T-helper 22 cell (primary cell): Measurements from ENCODE around the gene GATA5.

ENCODE experiments used
- DNase-seq: peaks from one replicate; pipeline ENCODE4 v3.0.0-alpha.2; 2020; ENCODE audit warnings: low read depth

The GATA5 gene, protein sequence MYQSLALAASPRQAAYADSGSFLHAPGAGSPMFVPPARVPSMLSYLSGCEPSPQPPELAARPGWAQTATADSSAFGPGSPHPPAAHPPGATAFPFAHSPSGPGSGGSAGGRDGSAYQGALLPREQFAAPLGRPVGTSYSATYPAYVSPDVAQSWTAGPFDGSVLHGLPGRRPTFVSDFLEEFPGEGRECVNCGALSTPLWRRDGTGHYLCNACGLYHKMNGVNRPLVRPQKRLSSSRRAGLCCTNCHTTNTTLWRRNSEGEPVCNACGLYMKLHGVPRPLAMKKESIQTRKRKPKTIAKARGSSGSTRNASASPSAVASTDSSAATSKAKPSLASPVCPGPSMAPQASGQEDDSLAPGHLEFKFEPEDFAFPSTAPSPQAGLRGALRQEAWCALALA

GRCh38 chr20:62475772-62476055 lies at the start of gene GATA5:
Gene GATA5, minus strand, starts transcription at chr20:62475995. Its CDS starts 474 bp downstream, at chr20:62475521.
- DNase-seq: no peak

- no peak for DNase-seq
These were observed 49.2 kb upstream of the GATA5 start for GRCh38 chr20:62525014-62525413.

DNA sequence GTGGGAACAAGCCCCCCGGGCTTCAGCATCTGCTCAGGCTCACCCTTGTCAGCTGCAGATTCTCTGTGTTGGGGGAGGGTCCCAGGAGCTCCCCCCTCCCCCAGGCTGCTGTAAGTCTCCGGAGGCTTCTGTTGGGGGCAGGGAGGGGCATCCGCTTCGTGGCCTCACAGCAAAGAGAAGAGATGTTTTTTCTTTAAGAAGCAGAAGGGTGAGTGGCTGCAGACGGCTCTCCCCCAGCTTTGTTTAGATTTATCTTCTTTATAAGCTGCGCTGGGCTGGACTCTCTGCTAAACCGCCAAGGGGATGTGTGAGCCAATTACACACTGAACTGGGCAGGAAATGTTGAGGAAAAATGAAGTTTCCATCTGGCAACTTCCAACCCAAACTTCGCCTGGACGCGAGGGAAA lies 48.7 kb upstream of the GATA5 start:
- no peak for DNase-seq

DNA sequence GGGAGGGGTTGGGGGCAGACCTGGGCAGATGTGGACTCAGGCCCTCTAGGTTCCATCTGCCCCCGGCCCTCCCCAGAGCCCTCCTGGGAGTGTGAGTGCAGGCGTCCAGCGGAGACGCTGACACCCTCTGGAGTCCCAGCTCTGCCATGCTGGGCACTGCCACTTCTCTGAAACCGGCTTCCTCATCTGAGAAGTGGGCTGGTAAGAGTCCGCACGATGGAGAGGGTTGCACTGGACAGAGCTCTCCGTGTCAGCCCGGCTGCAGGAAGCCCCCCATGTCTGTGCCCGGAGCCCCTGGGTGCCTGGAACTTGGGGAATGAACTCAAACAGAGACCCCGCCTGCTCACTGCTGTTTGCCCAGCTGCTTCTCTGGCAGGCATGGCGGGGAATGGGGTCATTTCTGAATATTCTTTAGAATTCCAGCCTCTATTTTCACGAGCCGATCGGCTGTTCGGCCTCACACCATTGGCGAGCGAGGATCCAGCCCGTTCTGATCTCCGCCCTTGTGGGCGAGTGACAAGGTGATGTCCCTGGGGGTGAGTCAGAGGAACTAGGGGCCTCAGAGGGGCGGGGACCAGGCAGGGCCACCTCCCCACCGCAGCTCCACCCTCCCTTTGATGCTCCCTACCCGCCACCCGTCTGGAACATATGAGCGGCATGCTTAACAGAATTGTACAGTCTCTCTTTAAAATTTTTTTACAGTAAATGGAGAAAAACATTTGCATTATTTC lies 47.8 kb upstream of the GATA5 start:
- no peak for DNase-seq

DNA sequence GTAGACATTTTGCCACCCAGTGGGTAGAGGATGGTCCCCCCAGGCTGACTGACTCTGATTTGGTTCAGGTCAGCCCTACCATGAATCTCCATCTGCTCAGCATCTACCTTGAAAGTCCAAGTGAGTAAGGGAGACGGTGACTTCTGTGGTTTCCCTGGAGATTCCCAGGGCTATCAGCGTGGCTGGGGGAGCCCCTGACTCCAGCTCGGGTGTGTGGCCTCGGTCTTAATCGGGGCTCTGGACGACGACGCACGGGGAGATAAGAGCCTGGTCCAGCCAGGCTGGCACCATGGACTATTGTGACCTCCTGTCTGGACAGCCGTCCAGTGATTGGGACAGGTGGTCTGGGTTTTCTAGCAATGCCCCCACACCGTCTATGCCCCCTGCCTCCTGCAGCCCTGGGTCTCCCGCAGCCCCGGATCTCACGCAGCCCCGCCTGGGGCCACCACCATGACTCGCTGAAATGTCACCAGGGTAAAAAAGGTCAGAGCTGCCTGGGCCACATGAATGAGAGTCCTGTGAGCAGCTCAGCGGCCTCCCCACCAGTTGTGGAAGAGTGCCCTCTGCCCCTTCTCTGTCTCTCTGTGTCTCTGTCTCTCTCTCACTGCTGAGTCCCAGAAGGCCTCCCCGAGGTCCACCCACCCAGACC lies 47.1 kb upstream of the GATA5 start:
- no peak for DNase-seq

DNA sequence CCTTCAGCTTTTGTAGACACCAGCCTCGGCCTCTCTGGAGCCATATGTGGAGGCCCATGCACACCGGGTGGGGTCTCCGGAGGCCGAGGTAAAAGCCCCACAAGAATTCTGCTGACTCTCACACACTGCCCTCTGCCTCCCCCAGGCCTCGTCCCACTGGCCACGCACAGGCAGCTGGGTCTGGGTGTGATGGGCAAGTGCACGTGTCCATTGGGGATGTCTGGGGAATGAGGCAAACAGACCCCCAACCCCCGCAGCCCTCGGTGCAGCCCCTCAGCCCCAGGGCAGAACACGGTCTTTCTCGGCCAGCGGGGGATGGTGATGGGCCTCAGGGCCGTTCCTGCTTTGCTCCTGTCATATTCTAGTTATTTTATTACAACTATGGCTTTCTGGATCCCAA lies 44.0 kb upstream of the GATA5 start:
- DNase-seq: no peak

DNA sequence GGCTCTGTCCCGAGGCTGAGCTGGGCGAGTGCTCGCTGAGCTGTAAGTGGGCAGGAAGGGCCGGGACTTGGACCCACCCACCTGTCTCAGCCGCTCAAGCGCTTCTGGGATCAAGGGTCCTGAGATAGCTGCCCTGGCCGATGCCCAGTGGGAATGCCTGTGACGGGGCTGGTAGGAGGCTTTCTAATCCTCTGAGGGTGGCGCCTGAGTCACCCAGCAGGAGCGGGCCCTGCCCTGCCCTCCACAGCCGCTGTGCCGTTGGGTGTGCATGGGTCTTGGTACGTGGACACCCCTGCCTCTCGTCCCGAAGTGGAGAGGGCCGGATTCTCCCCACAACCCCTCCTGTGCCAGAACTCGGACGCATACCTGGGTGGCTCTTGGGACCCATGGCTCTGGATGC lies 43.1 kb upstream of the GATA5 start:
- DNase-seq: no peak

GRCh38 chr20:62517901-62518610 lies 42.3 kb upstream of the GATA5 start:
- no peak for DNase-seq

DNA sequence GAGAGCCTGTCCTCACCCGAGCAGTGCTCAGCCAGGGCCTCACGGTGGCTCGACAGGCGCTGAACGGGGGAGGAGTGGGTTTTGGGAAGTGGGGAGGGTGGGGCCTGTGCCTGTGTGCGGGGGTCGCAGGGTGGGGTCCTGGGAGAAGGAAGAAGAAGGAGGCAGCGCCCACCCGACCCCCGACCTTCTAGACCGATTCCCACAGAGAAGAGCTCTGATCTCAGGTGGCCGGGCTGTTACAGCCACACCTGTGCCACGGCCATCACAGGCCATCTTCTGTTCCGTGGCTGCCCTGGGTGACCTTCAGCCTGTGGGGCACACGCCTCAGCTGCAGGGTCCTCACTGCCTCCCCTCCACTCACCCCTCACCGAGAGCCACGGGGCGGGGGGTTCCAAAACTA lies 41.4 kb upstream of the GATA5 start:
- no peak for DNase-seq

DNA sequence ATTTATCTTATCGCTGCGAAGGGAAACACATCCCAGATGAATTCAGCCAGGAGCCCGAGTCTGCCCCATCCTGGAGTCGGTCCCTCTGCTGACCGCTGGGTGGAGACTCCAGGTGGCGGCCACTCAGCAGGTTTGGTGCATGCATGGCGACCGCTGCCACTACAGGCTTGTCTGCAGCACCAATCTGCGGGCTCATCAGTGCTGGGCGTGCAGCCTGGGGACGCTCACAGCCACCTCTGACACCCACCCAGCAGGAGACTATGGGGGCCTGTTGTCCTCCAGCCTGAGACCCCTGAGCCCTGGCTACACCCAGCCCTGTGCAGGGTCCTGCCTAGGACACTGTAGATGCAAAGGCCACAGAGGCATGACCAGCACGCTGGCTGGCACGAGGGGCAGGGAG lies 40.5 kb upstream of the GATA5 start:
- no peak for DNase-seq

DNA sequence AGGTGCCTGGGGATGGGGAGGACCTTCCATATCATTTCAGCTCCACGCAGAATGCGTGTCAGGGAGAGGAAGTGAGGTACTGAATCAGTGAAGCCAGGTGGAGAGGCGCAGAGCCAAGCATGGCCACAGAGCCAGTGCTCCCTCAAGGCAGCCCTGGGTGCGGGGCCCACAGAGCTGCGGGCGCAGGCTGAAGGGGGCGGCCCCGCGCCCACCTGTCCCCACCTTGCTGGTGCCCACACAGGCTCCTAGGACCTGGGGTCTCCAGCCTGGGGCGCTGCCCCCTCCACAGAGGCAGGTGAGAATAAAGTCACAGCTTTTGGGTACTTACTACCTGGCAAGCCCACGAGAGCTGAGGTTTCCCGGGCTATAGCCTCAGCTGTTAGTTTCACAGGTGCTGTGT lies 40.0 kb upstream of the GATA5 start:
- DNase-seq: no peak

DNA sequence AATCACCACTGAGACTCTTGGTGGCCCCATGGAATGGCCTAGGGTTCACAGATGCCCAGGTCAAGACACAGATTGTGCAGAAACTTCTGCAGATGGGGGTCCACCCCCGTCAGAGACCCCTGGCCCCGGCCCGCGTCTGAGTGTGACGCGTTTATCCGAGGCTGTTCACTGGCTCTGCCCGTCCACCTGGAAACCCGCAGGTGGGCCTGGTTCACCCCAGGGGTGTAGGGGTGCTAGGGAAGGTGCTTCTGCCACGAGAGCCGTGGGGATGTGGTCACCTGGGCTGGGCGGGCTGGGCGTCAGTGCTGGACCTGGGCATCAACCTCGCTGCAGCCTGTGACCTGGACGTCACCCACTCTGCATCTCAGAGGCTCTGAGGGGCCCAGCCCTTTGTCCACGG lies 39.5 kb upstream of the GATA5 start:
- no peak for DNase-seq

DNA sequence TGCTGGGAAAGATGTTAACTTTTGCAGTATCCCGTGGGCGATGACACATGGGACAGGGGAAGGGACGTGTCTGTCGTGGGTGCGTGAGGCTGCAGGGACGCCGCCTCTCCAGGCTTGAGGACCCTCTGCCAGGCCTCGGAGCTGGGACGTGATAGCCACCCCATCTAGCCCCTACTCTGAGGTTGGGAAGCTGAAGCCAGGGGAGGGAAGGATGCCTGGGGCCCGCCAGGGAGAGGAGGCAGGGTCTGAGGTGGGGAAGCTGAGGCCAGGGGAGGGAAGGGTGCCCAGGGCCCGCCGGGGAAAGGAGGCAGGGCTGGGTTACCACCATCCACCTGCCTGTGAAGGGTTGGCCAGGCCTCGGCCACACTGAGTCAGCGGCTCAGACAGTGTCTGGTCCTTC lies 38.2 kb upstream of the GATA5 start:
- no peak for DNase-seq

DNA sequence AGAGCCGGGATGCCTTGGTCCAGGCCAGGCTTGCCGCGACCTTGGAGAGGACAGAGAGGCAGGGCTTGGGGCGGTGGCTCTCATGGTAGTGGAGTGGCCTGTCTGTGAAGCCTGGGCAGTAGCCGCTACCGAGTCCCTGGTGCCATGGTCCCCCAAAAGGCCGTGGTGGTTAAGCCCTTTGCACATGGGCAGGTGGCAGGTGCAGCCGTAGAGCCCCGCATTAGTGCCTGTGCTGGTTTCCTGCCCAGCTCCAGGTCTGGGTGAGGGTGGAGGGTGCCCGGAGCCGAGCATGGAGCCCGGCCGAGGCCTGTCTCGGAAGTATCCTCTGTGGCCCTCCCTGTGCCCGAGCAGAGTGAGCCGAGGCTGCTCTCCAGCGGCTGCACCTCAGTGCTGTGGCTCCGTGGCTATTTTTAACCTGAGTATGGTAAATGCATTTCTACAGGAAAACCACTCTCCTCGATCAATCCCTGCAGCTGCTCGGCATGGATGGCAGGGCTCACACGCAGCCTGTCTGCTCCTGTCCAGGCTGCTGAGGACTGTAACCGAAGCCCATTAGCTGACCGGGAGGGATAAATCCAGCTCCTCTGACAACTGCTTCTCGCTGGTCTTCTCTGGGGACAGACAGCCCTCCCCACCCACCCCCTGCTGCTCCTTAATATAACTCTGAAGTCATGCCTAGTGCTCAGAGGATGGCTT lies 36.3 kb upstream of the GATA5 start:
- DNase-seq: no peak

- DNase-seq: no peak
These were observed 35.6 kb upstream of the GATA5 start for GRCh38 chr20:62511300-62511914.

DNA sequence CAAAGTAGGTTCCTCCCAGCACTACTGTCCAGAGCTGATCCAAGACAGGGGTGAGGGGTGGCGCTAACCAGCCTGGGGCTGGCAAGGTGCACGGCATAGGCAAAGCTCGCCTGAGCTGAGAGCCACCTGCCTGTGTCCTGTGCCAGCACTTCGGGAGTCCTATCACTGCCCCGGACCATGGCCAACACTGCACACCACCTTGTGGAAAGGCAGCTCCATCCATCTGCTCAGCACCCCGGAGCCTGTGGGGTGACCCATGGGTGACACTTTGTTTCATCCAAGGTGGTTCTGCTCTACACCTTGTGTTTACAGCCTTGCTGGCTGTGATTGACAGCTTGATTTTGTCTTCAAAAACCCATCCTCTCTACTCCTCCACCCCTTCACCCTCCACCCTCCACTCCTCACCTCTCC lies 32.9 kb upstream of the GATA5 start:
- DNase-seq: no peak

DNA sequence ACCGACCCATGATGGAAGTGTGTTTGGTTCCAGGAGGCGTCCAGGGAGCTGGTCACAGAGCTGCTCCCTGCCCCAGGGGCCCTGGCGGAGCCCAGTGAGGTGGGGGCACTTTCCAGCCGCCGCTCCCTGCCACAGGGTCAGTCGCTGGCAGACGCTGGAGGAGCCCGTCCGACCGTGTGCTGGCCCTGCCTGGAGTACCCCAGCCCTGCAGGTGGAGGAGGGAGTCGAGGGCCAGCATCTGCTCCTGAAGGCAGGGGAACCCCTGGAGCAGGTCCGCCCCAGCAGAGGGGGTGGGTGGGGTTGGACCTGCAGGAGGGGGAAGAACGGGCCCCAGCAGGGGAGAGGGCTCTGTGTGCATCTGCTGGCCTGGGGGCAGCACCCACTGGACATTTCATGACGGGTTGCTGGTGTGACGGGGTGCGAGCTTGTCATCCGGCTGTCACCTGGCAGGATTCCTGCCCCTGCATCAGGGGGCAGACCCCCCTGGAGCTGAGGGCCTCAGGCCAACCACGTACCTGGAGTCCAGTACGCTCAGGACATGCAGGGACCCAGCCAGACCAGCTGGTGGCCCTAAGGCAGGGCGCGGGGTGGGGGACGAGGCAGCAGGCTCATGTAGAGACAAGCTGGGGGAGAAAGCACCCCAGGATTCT lies 32.3 kb upstream of the GATA5 start:
- no peak for DNase-seq

- DNase-seq: no peak
These were observed 31.5 kb upstream of the GATA5 start for GRCh38 chr20:62507323-62507722.

GRCh38 chr20:62506791-62507190 lies 31.0 kb upstream of the GATA5 start:
- no peak for DNase-seq

- no peak for DNase-seq
These were observed 30.3 kb upstream of the GATA5 start for GRCh38 chr20:62506087-62506486.
